ENCODE results near the gene HOXA6.

HOXA6 gene

DNA sequence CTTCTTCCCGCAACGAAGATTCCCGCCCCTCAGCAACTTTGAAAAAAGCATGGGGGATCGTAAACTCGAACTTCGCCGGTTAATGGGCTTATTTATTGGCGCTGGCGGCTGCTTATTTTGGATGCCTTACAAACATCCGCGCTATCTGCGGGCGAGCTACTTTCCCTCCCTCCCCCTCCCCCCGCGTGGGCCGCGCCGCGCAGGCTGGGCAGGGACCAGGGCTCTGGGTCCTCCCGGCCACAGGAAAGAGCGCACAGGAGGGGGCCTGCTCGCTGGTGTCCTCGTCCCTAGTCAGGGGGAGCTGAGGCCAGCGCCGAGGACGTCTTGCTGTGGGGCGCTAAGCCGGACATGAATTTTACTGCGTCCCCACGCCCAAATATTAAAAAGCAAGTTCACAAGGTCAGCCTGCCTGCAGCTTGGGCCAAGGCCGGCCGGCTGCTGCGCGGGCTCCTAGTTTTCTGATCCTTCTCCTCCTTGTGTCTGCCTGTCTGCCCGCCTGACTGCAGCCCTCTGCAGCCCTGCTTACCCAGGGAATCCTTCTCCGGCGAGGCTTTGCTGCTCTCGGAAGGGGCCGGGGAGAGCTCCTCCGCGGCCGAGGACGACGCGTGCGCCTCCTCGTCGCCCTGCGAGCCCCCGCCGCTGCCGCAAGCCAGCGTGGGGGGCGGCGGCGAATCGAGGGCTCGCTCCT lies 25.4 kb upstream of the HOXA6 start:
- peak; percentile 7 for DNase-seq

DNA sequence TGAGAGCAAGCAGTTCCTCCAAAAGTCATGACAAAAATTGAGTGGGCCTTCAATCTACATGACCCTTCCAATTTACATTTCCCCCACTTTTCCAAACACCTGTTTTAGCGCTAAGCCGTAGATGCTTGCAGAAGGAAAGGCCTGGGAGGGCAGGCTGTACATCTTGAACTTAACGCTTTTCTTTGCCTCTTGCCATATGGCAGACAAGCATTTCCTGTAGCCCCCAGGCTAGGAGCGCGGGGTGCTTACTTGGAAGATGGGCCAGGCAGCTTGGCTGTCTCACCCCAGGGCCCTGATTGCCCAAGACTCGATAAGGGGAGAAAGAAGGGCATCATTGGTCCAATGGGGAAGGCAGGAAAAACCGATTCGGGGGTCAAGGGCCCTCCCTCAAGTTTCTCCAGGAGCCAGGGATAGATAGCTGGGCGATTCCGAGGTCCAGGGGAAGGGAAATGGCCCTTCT lies 24.8 kb upstream of the HOXA6 start:
- DNase-seq, result no peak

DNA sequence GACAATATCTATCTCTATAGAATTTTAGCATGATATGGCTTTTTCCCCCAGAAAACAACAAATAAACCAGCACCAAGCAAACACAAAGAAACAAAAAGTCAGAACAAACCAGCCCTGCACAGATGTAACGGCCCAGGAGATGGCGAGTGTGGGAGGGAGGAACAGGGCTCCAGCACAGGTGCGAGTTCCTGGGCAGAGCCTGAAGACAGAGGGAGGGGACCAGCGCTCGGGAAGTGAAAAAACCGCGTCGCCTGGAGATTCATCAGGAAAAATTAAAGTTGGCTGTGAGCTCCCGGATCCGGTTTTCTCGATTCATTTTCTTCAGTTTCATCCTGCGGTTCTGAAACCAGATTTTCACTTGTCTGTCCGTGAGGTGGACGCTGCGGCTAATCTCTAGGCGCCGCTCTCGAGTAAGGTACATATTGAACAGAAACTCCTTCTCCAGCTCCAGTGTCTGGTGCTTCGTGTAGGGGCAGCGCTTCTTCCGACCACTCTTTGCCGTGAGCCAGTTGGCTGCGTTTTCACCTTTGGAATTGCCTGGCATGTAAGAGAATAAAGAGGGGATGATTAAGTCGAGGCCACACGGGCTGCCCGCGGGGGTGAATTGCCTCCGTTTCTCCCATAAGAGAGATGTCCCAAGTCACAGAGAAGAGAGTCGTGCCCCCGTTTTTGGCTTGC lies 24.2 kb upstream of the HOXA6 start:
- DNase-seq, result no peak

DNA sequence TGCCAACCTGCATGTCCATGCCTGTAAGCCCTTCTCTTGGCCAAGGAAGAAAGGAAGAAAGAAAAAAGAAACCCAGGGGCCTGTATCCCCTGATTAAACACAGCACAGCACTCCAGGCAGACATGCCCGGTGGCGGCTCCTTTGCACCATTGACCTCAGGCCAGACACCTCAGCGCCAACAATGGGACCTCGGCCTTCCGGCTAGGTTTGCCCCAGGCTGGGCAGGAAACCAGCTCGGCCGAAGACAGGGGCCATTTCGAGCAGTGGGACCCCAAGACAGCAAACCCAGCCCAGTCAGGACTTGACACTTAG lies 23.7 kb upstream of the HOXA6 start:
- DNase-seq, result no peak

DNA sequence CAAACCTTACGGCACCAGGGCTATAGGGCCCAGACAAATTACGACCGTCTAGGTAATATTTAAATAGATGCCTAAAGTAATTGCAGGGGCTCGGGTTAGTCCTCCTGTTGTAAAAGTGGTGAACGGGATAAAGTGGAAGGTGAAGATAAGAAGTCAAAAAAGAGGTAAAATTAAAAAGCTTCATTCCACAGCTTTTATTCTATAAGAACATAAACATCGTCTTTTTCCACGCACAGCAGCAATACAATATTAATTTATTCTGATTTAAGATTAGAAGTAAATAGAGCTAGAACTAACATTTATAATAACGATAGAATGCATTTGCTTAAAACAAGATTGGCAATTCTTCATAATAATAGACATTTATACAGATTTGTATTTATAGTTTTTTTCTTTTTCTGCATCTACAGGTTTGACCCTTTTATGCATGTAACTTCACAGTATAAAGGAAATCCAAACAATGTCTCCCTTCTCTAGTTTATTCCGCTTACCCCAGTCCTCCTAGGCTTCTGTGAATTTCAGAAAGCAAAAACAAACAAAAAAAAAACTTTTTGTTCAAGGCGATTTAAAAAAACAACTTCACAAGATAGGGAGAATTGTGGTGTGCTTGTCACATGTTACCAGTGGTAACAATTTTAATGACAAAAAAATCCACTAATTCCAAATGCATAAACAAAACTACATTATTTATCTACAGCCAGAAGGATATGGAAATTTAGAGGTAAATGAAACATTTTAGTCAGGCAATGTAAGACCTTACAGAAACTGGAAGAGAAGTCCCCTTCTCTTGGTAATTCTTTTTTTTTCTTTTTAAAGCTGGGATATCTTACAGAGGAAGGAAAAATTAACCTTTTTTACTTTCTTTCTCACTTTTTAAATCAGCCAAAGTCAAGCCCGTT lies 23.1 kb upstream of the HOXA6 start:
- no peak for DNase-seq

DNA sequence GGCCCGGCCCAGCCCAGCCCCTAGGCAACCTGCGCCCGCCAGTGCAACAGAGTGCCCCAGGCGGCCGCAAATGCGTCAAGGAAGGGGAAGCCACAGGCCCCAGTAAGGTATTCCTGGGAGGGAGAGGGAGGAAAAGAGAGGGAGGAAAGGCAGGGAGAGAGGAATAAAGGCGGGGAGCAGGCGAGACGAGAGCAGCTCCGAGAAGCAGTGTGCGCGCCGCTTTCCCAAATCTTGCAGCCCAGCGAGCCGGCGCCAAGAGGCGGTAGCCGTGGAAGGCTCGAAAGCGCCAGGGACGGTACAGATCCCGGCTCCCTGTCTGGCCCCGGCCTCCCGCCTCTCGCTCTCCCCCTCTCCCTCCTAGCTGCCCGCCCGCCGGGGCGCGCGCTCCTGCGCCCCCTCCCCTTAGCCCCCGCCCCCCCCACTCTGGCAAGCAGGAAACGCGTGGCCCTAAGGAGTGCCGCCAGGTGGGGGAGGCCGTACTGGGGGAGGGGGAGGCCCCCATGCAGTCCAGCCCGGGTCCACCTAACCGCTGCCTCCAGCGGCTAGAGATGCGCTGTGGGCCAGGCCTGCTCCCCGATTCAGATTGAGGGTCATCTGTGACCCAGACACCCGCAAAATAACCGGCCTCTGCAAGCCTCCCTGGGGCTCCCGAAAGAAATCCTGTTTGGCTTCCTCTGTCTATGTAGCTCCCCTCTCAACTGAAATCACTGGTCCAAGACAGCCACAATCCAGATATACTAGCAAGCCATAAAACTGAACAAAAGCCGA lies 22.3 kb upstream of the HOXA6 start:
- DNase-seq, result no peak

DNA sequence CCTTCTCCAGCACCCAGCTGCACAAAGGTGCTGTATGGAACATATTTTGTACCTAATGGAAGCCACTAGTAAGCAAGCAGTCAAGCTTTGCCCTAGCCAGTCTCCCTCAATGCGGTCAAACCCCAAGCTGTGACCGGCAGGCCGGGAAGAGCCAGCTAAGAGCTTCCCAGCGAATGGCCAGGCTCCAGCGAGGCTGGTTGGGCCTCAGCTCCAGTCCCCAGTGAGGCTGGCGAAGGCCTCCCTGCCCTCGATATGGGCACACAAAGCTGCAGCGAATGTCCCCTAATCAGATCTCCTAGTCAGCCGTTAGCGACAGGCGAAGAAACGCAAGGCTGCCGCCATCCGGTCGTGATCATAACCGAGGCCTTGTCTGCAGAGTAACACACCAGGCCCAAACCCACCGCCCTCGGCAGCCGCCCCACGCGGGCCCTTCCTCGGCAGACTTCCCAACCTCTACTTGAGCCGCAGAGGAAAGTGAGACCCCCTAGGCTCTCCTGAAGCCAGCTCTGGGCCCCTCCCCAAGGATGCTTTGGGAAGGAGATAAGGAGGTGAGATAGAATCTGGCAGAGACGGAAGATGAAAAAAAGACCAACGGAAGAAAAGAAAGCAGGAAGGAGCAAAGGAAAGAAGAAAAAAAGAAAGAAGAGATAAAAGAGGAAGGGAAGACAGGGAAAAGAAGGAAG lies 20.8 kb upstream of the HOXA6 start:
- DNase-seq, result no peak

DNA sequence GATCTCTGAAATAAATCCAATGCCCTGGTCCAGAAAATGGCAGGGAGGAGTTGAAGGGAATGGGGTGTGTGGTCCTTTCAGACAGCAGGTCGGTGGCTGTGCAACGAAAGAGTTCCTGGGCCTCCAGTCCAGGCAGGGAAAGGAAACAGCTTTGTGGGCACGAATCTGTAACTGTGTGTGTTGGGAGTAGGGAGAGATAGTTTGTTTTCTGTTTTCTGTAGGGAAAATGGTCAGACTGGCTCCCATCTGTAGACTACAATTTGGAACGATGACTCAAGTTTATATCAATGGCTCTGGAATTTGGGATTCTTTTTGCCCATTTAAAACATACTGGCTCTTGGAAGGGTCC lies 20.3 kb upstream of the HOXA6 start:
- DNase-seq, result no peak

DNA sequence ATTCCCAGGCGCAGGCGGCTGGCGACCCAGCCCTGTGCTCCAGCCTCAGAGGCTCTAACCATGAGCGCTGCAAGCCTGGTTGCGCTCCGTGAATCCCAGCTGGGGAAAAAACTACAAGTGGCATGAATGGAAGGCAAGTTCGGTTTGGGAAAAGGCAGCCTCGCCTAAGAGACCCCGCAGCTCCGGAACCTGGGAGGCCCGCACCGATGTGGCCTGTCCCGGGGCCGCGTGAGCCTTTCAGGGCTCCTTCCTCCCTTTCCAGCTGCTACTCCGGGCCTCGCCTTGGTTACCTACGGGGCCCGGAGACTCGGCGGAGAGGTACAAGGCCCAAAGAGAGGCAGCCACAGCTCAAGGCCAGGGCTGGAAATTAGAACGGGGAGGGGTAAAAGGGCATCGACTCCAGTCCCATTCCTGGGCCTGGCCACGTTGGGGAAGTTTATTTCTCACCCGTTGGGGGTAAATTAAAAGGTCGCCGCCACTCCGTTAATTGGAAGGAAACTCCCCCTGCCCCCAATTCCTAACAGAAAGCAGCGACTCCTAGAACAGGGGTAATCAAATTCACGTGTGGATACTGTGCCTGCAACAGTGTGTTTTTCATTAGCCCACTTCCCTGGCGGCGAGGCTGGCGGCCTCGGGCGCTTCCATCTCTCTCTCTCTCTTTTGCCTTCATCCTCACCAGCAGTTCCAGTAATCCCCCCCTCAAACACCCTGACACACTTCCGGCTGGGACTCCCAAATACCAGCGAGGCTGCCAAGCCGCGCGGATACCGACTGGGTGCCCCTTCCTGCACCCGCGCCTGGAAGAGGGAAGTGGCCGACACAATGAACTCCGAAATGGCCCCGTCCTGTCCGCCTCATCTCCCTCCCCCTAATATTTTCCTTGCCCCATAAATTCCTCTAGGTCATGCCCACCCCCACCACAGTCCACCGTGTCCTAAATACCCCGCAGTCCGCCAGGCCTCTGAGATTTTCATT lies 19.2 kb upstream of the HOXA6 start:
- DNase-seq, result no peak

DNA sequence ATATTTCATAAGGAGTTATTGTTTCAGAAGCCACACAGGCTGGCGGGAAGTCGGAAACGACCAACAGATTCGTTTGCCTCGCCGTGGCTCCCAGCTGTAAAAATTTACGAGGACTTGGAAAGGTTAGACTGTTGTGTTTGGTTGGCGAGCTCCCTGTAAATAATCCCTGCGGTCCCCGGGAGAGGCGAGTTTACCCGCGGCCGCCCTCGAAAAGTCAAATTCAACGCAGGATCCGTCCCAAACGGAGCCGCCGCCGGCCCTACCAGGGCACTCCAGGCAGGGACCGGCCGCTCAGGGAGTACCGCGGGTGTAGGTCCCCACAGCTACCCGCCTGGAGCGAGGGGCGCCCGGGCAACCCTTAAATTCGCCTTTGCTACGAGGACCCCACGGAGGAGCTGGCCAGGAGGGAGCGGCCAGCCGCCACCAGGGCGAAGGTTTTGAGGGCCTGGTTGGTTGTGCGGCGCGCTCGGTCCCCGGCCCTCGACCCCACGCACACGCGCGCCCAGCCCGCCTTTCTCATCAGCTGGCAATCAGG lies 18.5 kb upstream of the HOXA6 start:
- DNase-seq, result no peak

DNA sequence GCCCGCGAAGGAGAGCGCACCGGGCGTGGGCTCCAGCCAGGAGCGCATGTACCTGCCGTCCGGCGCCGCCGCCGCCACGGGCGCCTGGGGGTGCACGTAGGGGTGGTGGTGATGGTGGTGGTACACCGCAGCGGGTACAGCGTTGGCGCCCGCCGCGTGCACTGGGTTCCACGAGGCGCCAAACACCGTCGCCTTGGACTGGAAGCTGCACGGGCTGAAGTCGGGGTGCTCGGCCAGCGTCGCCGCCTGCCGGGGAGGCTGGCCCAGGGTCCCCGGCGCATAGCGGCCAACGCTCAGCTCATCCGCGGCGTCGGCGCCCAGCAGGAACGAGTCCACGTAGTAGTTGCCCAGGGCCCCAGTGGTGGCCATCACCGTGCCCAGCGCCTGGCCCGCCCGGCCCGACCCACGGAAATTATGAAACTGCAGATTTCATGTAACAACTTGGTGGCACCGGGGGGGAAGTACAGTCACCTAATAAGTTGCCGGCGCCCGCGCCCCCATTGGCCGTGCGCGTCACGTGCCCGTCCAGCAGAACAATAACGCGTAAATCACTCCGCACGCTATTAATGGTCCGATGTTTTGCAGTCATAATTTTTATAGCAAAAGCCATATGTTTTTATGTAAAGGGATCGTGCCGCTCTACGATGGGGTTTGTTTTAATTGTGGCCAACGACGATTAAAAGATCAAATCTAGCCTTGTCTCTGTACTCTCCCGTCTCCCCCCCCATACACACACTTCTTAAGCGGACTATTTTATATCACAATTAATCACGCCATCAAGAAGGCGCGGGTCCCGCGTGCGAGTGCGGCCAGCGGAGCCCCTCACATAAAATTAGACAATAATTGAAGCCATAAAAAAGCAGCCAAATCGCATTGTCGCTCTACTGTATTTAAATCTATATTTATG lies 17.8 kb upstream of the HOXA6 start, which contains the start of gene HOXA9:
HOXA9 (minus strand) TSS at position 449 of the 907 bp plus-strand sequence; CDS start at position 369, 80 bp downstream.
- DNase-seq, result no peak

DNA sequence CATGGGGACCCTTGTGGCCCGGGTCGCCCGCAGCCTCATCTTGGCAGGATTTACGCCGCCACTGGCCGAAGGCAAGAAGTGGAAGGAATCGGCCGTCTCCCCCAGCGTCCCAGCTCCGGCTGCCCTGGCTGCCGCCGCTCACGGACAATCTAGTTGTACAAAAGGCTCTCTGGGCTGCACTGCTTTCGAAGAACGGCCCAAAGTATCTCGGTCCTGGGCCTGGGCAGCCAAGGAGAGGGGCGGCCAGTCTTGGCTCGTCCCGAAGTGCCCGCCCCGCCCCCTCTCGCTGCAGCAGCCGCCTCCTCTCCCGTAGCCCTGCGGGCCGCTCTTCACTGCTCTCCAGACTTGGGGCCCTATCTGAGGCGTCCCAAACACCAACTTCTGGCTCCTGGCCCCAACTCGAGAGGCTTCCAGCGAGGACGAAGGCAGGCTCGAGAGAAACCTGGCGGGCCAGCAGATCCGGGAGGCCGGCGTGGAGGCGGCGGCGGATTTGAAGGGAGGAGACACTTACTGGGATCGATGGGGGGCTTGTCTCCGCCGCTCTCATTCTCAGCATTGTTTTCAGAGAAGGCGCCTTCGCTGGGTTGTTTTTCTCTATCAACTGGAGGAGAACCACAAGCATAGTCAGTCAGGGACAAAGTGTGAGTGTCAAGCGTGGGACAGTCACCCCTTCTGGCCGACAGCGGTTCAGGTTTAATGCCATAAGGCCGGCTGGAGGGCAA lies 17.0 kb upstream of the HOXA6 start:
- DNase-seq, result no peak

DNA sequence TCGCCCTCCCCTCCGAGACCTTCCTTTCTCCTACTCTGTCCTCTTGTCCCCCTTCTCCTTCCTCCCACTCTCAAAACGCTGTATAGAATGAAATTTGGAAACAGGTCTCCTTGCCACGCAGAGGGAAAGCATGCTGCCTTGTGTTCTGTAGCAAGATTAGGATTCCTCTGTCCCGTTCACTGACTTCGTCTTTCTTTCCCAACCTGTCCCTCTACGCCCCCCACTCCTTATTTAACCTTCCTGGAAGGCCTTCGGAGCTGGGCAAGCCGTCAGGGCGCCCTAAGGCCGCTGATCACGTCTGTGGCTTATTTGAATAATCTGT lies 16.4 kb upstream of the HOXA6 start:
- no peak for DNase-seq

DNA sequence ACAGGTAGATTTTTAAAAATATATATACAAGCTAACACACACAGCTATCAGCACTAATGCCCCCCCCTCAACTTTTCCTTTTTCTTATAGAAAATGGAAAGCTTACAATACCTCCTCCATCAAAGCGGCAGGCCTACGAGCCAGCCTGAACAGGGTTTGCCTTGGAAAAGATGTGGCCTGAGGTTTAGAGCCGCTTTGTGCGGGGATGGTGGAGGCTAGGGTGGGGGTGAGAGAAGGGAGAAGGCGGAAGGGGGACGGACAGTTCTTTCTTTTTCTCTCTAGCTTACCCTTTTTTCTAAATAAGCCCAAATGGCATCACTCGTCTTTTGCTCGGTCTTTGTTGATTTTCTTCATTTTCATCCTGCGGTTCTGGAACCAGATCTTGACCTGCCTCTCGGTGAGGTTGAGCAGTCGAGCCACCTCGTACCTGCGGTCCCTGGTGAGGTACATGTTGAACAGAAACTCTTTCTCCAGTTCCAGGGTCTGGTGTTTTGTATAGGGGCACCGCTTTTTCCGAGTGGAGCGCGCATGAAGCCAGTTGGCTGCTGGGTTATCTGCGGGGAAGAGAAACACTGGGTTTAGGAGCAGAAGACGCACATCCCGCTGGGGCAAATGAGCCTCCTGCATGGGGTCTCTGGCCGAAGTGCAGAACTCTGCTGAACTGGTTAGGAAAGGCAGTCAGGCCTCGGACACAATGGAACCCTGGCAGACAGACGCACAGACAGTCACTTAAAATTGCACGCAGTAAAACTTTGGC lies 15.9 kb upstream of the HOXA6 start:
- DNase-seq, result no peak

DNA sequence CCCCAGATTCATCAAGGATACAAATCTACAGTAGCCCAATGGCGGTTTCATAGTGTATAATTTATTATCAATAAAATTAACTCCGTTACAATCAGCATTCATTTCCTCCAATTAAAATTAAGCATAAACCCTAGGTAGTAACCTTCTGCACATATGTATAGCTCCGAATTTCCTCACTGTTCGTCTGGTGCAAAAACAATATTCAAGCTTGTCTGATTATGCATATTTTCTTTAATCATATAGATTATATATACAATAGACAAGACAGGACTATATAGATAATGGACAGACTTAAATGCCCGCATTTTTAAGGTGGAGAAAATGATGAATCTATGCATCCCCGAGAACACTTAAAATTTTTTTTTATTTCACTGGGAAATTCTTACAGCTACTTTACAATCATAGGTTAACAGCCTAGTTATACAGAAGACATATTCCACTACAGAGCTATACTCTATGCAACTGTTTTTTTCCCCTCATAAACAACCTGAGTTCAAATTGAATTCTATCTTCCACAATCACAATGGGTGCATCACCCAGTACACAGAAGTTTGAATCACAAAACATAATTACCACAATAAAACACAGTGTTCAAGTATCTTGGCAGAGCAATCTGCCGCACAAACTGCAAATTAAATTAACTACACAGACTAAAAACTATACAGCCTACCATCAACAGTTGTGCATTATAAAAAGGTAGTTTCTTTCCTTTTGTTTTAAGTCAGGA lies 15.2 kb upstream of the HOXA6 start:
- DNase-seq, result no peak

DNA sequence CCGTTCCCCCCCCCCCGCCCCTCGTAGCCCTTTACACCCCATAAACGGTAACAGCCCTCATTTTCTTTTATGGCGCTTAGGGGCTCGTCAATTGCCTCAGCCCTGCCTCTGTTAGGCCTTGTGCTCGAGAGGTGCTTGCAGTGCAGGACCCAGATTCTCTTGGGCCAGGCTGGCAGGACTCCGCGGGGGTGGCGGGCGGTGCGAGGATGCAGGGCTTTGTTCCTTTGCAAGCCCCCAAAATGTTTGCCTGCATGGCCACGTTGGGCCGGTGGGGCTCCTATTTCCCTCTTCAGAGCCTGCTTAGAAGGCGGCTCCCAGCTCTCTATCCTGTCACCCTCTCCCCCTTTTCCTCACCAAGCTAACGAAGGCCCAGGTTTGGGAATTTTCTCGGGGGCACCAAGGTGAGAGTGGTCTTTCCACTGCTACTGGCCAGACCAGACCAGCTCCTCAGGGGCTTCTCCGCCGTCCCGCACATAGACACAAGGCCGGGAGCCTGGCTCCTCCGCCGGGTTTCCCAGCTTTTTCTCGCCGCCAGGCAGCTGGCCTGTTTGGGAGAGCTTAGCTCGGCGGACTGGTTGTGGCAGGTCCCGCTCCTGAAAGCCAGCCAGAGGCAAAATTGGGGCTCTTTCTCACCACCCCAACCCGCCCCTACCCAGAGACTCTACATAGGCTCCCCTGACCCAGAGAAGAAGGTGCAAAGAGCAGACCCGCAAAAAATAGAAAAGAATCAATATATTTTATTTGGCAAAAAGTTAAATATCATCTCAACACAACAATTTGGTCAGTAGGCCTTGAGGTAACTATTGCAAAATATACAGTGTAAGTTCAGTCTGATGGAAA lies 14.4 kb upstream of the HOXA6 start:
- no peak for DNase-seq

DNA sequence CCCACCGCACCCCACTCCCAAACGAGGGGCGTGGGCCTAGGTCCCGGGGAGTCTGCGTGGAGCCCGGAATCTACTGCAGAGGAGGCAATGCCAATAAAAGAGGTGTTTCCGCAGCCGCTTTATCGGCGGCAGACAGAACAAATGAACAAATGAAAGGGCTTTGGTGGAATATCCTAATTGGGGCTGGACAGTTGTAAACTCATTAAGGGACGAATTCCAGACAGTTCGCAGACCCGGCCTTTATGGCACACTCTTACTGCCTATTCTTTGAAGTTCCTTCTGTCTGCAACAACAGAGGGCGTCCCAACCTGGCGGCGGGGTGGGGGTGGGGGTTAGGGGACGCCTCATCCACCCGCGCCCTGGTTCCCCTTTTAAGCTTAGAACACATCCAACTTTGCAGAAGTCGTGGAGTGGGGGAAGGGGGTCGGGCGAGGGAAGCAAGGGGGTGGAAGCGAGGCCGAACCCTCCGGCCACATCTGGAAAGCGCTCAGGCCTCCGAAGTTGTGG lies 13.7 kb upstream of the HOXA6 start:
- no peak for DNase-seq

Data from activated CD4-positive, alpha-beta T cell treated with anti-CD3 and anti-CD28 coated beads for 1 hour (primary cell).